ENCODE measurements around the gene BACE1. TPM values are rescaled to one million over a fixed set of nuclear protein-coding genes. Genes with fewer than 3 reads are reported as not detected.

BACE1 gene
- total RNA-seq, 2 donors from 2014 or later, result 12.4 to 28.4 TPM

GRCh38 chr11:117313091-117313490 is 3.0 kb downstream of the BACE1 start:
- Histone ChIP-seq H3K27me3 (replicated peaks; ENCODE audit: insufficient read depth) (no peaks in the 10 kb centered on the region), H3K4me1 (replicated peaks) (peaks cover 10% of the 10 kb centered on the region), H3K36me3 (no peaks in the 10 kb centered on the region), H3K4me3 (no peak overlapping the region), H3K9me3 (no peaks in the 10 kb centered on the region), H3K27ac (no peak overlapping the region)
- TF ChIP-seq POLR2A (IDR thresholded peaks at IDR 0.05), result no peak
- no peak for TF ChIP-seq CTCF (IDR thresholded peaks at IDR 0.05)
- TF ChIP-seq POLR2AphosphoS5 (IDR thresholded peaks at IDR 0.05), result no peak
- no peak for DNase-seq (ENCODE audit: low spot score)
- intact Hi-C loops (cut with DNase I), result no loop called here
- WGBS, result 77% methylated on average over 5 of the region's 5 CpGs

- WGBS, result 96% methylated on average over 7 of the region's 7 CpGs
- DNase-seq (ENCODE audit: low spot score), result no peak
- no peak overlapping the region for H3K27ac ChIP-seq
Measured at GRCh38 chr11:117309310-117309709, 6.7 kb downstream of the BACE1 start.

GRCh38 chr11:117305145-117305544 is 10.9 kb downstream of the BACE1 start:
- Histone ChIP-seq H3K27ac (no peak overlapping the region), H3K36me3 (no peaks in the 10 kb centered on the region), H3K4me1 (replicated peaks) (no peaks in the 10 kb centered on the region), H3K9me3 (no peaks in the 10 kb centered on the region), H3K27me3 (replicated peaks; ENCODE audit: insufficient read depth) (no peaks in the 10 kb centered on the region), H3K4me3 (no peak overlapping the region)
- no peak for DNase-seq (ENCODE audit: low spot score)
- 92% methylated on average over 3 of the region's 3 CpGs for WGBS
- intact Hi-C loops (cut with DNase I), result no loop called here
- TF ChIP-seq POLR2AphosphoS5 (IDR thresholded peaks at IDR 0.05) (no peak), CTCF (IDR thresholded peaks at IDR 0.05) (no peak), POLR2A (IDR thresholded peaks at IDR 0.05) (no peak)

More at GRCh38 chr11:117309310-117309709, 6.7 kb downstream of the BACE1 start:
- Histone ChIP-seq H3K36me3 (no peaks in the 10 kb centered on the region), H3K4me3 (no peak overlapping the region), H3K27me3 (replicated peaks; ENCODE audit: insufficient read depth) (no peaks in the 10 kb centered on the region), H3K9me3 (no peaks in the 10 kb centered on the region), H3K4me1 (replicated peaks) (no peaks in the 10 kb centered on the region)
- intact Hi-C loops (cut with DNase I), result no loop called here
- TF ChIP-seq POLR2A (IDR thresholded peaks at IDR 0.05), result no peak
- no peak for TF ChIP-seq POLR2AphosphoS5 (IDR thresholded peaks at IDR 0.05)
- no peak for TF ChIP-seq CTCF (IDR thresholded peaks at IDR 0.05)

- Histone ChIP-seq H3K36me3 (no peaks in the 10 kb centered on the region), H3K4me3 (no peak overlapping the region), H3K9me3 (no peaks in the 10 kb centered on the region), H3K27me3 (replicated peaks; ENCODE audit: insufficient read depth) (no peaks in the 10 kb centered on the region), H3K4me1 (replicated peaks) (no peaks in the 10 kb centered on the region), H3K27ac (no peak overlapping the region)
- intact Hi-C loops (cut with DNase I), result no loop called here
- 85% methylated on average over 5 of the region's 5 CpGs for WGBS
- TF ChIP-seq POLR2AphosphoS5 (IDR thresholded peaks at IDR 0.05), result no peak
- TF ChIP-seq CTCF (IDR thresholded peaks at IDR 0.05), result no peak
- no peak for TF ChIP-seq POLR2A (IDR thresholded peaks at IDR 0.05)
- no peak for DNase-seq (ENCODE audit: low spot score)
Measured at GRCh38 chr11:117303646-117304315, 12.3 kb downstream of the BACE1 start.

- H3K27me3 ChIP-seq (replicated peaks; ENCODE audit: insufficient read depth), result no peaks in the 10 kb centered on the region
- DNase-seq (ENCODE audit: low spot score), result no peak
- no peaks in the 10 kb centered on the region for H3K9me3 ChIP-seq
- TF ChIP-seq CTCF (IDR thresholded peaks at IDR 0.05) (no peak), POLR2AphosphoS5 (IDR thresholded peaks at IDR 0.05) (no peak), POLR2A (IDR thresholded peaks at IDR 0.05) (no peak)
- H3K27ac ChIP-seq, result no peak overlapping the region
- H3K4me1 ChIP-seq (replicated peaks), result no peaks in the 10 kb centered on the region
- H3K4me3 ChIP-seq, result no peak overlapping the region
- intact Hi-C loops (cut with DNase I), result no loop called here
- 67% methylated on average over 4 of the region's 4 CpGs for WGBS
- H3K36me3 ChIP-seq, result no peaks in the 10 kb centered on the region
Measured at GRCh38 chr11:117303101-117303500, 13.0 kb downstream of the BACE1 start.
